Natural killer cell (primary cell): ENCODE data around the gene SERPINB11. TPM values are rescaled to one million over a fixed set of nuclear protein-coding genes. Genes with fewer than 3 reads are reported as not detected.

Experiments used
- ATAC-seq, 3 donors: fragments of 150-1000 bp in 2 of 3; fragments of 200-7000 bp in 1 of 3; cut with Tn5 transposase; 1 replicate in 1 of 3; 2 replicates in 2 of 3; pipeline ENCODE4 v1.10.0; 2021; ENCODE audit warnings: mild to moderate bottlenecking in 2 of 3, moderate library complexity in 2 of 3
- DNase-seq, 2 donors: peaks; one replicate each; pipeline versions ENCODE4 v3.0.0 to v3.0.0-alpha.2; 2013 to 2021; ENCODE audit warnings: mixed read lengths in 1 of 2
- H3K27ac ChIP-seq: one replicate; pipeline ENCODE4 v1.5.1; 2013; ENCODE audit warnings: mild to moderate bottlenecking, low read length
- H3K27me3 ChIP-seq: one replicate; pipeline ENCODE4 v1.6.1; 2013; ENCODE audit warnings: low read length; ENCODE audit not compliant: control insufficient read depth, insufficient read depth
- H3K36me3 ChIP-seq: one replicate; pipeline ENCODE4 v1.6.1; 2013; ENCODE audit warnings: low read length; ENCODE audit not compliant: control insufficient read depth, insufficient read depth
- H3K4me1 ChIP-seq: one replicate; pipeline ENCODE4 v1.6.1; 2013; ENCODE audit warnings: low read length; ENCODE audit not compliant: control insufficient read depth, insufficient read depth
- H3K4me3 ChIP-seq: one replicate; pipeline ENCODE4 v1.5.1; 2013; ENCODE audit warnings: low read length
- H3K9me3 ChIP-seq: one replicate; pipeline ENCODE4 v1.6.1; 2013; ENCODE audit warnings: low read length; ENCODE audit not compliant: control insufficient read depth, insufficient read depth
- H3K27ac Mint-ChIP-seq, 2 donors: one replicate each; pipeline ENCODE4 v1.8.0; 2022; ENCODE audit warnings: mild to moderate bottlenecking in 2 of 2, mixed read lengths in 2 of 2, moderate library complexity in 1 of 2
- H3K27me3 Mint-ChIP-seq, 2 donors: one replicate each; pipeline ENCODE4 v1.8.0; 2022; ENCODE audit warnings: low read depth in 2 of 2, mixed read lengths in 2 of 2
- H3K36me3 Mint-ChIP-seq: one replicate; pipeline ENCODE4 v1.8.0; 2022; ENCODE audit warnings: mixed read lengths
- H3K4me1 Mint-ChIP-seq, 2 donors: one replicate each; pipeline ENCODE4 v1.8.0; 2022; ENCODE audit warnings: mixed read lengths in 2 of 2
- H3K4me3 Mint-ChIP-seq: one replicate; pipeline ENCODE4 v1.8.0; 2022; ENCODE audit warnings: mild to moderate bottlenecking, moderate library complexity, mixed read lengths
- H3K9me3 Mint-ChIP-seq, 2 donors: one replicate each; pipeline ENCODE4 v1.8.0; 2022; ENCODE audit warnings: mixed read lengths in 2 of 2
- WGBS: methylation state at CpG from one replicate; pipeline ENCODE4 v1.1.7; 2013; ENCODE audit warnings: missing lambda C conversion rate; ENCODE audit not compliant: insufficient coverage; 5-methylcytosine and 5-hydroxymethylcytosine counted together
- intact Hi-C: fragments of 100-400 bp; cut with micrococcal nuclease; formaldehyde crosslinking; loops from one replicate; pipeline ENCODE4 v1.14.2; 2022
- total RNA-seq, 4 donors: library from RNA; stranded (reverse); fragments of 120-200 nt in 1 of 4; gene quantifications; one replicate each; pipeline versions ENCODE4 v1.2.3 to v1.2.4, GENCODE V29; 2013 to 2022
- TF ChIP-seq, protein P1 (sequence below): fragments of 200-600 bp; IDR thresholded peaks from one replicate; pipeline ENCODE4 v1.8.0; 2022; ENCODE audit warnings: antibody characterized with exemption

The SERPINB11 gene
- total RNA-seq, 3 donors from 2014 or later (not counting 1 experiment from before 2014, with no cell fraction given): not detected

GRCh38 chr18:63707816-63708215, 5.1 kb downstream of the SERPINB11 start:
- no peaks in the 10 kb centered on the region for H3K36me3 ChIP-seq
- no peaks in the 10 kb centered on the region for H3K4me1 ChIP-seq
- Mint-ChIP-seq H3K27ac (no peak overlapping the region), H3K36me3 (no peaks in the 10 kb centered on the region), H3K4me3 (no peak overlapping the region), H3K9me3 (no peaks in the 10 kb centered on the region), H3K4me1 (no peaks in the 10 kb centered on the region), H3K27me3 (peaks cover 0 to 3% of the 10 kb centered on the region in 2 donors)
- ATAC-seq (no peak), DNase-seq (no peak)
- intact Hi-C loops: no loop called here
- H3K27me3 ChIP-seq: no peaks in the 10 kb centered on the region
- no peak overlapping the region for H3K27ac ChIP-seq
- H3K4me3 ChIP-seq: no peak overlapping the region
- WGBS: 84% methylated on average over 1 of the region's 1 CpG
- H3K9me3 ChIP-seq: no peaks in the 10 kb centered on the region
- TF ChIP-seq, protein P1, sequence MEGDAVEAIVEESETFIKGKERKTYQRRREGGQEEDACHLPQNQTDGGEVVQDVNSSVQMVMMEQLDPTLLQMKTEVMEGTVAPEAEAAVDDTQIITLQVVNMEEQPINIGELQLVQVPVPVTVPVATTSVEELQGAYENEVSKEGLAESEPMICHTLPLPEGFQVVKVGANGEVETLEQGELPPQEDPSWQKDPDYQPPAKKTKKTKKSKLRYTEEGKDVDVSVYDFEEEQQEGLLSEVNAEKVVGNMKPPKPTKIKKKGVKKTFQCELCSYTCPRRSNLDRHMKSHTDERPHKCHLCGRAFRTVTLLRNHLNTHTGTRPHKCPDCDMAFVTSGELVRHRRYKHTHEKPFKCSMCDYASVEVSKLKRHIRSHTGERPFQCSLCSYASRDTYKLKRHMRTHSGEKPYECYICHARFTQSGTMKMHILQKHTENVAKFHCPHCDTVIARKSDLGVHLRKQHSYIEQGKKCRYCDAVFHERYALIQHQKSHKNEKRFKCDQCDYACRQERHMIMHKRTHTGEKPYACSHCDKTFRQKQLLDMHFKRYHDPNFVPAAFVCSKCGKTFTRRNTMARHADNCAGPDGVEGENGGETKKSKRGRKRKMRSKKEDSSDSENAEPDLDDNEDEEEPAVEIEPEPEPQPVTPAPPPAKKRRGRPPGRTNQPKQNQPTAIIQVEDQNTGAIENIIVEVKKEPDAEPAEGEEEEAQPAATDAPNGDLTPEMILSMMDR: no peak

DNA sequence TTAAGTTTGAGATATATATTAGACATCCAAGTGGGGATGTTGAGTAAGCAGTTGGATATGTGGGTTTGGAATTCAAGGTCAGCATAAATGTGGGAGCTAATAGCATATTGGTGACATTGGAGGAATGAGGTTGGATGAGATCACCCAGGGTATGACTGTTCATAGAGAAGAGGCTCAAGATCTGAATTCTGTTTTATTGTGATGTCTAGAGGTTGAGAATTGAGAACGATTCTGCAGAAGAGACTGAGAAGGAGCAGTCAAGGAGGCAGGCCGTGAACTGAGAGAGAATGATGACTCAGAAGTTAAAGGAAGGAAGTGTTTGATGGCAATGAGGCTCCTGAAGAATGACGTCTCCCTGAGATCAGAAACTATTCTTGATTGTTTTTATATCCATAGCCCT, 5.9 kb downstream of the SERPINB11 start:
- intact Hi-C loops: no loop called here
- Histone ChIP-seq H3K9me3 (peaks cover 2% of the 10 kb centered on the region), H3K4me1 (no peaks in the 10 kb centered on the region), H3K27ac (no peak overlapping the region), H3K27me3 (no peaks in the 10 kb centered on the region), H3K4me3 (no peak overlapping the region), H3K36me3 (no peaks in the 10 kb centered on the region)
- Mint-ChIP-seq H3K27ac (no peak overlapping the region), H3K36me3 (peaks cover 6% of the 10 kb centered on the region), H3K9me3 (no peaks in the 10 kb centered on the region), H3K4me1 (no peaks in the 10 kb centered on the region), H3K4me3 (no peak overlapping the region), H3K27me3 (no peaks in the 10 kb centered on the region)
- ATAC-seq (no peak), DNase-seq (no peak)
- WGBS: 50% methylated on average over 2 of the region's 3 CpGs
- TF ChIP-seq, protein P1: no peak

DNA sequence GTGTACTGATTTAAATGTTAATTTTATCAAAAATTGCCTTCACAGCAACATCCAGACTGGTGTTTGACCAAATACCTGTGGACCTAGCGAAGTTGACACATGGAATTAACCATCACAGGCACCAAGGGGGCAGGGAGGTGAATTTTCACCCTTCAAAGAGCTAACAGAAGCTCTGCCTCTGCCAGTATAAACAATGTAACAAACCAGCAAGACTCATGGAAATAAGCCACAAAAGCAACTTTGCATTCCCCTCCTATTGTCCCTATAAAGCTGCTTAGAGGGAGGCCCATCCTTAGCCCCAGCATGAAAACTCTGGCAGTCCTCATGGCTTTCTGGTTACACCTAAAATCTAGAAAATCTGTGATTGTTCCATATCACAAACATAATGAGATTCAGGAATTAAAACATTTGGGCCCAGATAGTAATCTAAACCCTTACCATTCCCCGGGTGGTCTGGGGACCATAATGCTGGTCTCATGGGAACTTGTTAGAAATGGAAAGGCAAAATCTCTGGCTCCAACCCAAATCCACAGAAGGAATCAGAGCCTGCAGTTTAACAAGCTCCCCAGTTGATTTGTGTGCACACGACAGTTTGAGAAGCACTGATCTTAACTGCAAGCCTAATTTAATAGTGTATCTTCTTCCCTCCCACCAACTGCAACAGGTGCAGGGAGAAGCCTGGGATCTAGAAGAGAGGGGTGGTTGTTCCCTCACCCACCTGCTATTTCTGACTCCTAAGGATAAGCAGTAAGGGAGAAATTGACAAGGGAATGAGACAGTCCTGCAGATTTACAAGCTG, 23.1 kb downstream of the SERPINB11 start:
- H3K36me3 ChIP-seq: no peaks in the 10 kb centered on the region
- H3K27me3 ChIP-seq: no peaks in the 10 kb centered on the region
- no peak overlapping the region for H3K27ac Mint-ChIP-seq
- no peak overlapping the region for H3K27ac ChIP-seq
- H3K9me3 ChIP-seq: no peaks in the 10 kb centered on the region
- DNase-seq (no peak), ATAC-seq (no peak)
- H3K4me1 ChIP-seq: no peaks in the 10 kb centered on the region
- no peak overlapping the region for H3K4me3 Mint-ChIP-seq
- no peak overlapping the region for H3K4me3 ChIP-seq
- TF ChIP-seq, protein P1: no peak
- H3K36me3 Mint-ChIP-seq: no peaks in the 10 kb centered on the region
- no peaks in the 10 kb centered on the region for H3K9me3 Mint-ChIP-seq
- 17% methylated on average over 2 of the region's 3 CpGs for WGBS
- peaks cover 3 to 10% of the 10 kb centered on the region in 2 donors for H3K27me3 Mint-ChIP-seq
- intact Hi-C loops: no loop called here
- no peaks in the 10 kb centered on the region for H3K4me1 Mint-ChIP-seq

DNA sequence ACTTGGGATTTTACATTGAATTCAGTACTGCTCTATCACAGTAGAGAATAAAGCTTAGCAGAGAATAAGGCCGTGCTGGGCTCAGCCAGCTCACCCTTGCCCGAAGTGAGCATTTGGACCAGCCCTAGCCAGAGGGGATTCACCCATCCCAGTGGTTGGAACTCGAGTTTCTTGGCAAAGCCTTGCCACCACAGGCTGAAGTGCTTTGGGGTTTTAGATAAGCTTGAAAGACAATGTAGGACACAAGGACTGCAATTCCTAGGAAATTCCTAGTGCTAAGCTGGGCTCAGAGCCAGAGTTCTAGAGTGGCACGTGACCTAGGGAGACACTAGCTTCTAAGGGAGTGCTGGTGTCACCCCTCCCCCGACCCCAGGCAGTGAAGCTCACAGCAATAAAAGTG, 28.0 kb downstream of the SERPINB11 start:
- TF ChIP-seq, protein P1: no peak
- no peaks in the 10 kb centered on the region for H3K36me3 Mint-ChIP-seq
- Histone ChIP-seq H3K9me3 (no peaks in the 10 kb centered on the region), H3K4me1 (no peaks in the 10 kb centered on the region), H3K27ac (no peak overlapping the region), H3K4me3 (no peak overlapping the region), H3K27me3 (no peaks in the 10 kb centered on the region), H3K36me3 (no peaks in the 10 kb centered on the region)
- peaks cover 10 to 11% of the 10 kb centered on the region in 2 donors for H3K27me3 Mint-ChIP-seq
- H3K4me1 Mint-ChIP-seq: no peaks in the 10 kb centered on the region
- intact Hi-C loops: no loop called here
- H3K27ac Mint-ChIP-seq: no peak overlapping the region
- no peak for DNase-seq
- H3K4me3 Mint-ChIP-seq: no peak overlapping the region
- WGBS: 81% methylated on average over 5 of the region's 5 CpGs
- no peak for ATAC-seq
- H3K9me3 Mint-ChIP-seq: peaks cover 2% of the 10 kb centered on the region in 2 donors
